Activated T-helper 1 cell treated with anti-CD3 and anti-CD28 coated beads, Interleukin-12 subunit alpha, Interleukin-12 subunit beta, Interleukin-2, Interleukin-4 antibody, amounts not matched to agents 30 ng/mL and 10 ng/mL and 1 ng/mL, durations not matched to agents 14 hours and 24 hours and 36 hours (primary cell): ENCODE measurements around the gene IFI6. TPM values are rescaled to one million over a fixed set of nuclear protein-coding genes. Genes with fewer than 3 reads are reported as not detected.
A peak's percentile ranks its signal among the peaks of the same experiment; 100 is the strongest.
"Not testable (repeated sequence)": the region's sequence is repeated elsewhere in the genome, so short reads cannot be mapped to it uniquely, and the experiment has no call there.

Experiments
- DNase-seq: peaks from one replicate; pipeline ENCODE4 v3.0.0; 2021; ENCODE audit warnings: low spot score
- H3K27ac Mint-ChIP-seq: one replicate; pipeline ENCODE4 v1.8.0; 2021; ENCODE audit warnings: mild to moderate bottlenecking, mixed read lengths
- H3K27me3 Mint-ChIP-seq: one replicate; pipeline ENCODE4 v1.8.0; 2022; ENCODE audit warnings: mild to moderate bottlenecking, moderate library complexity, mixed read lengths; ENCODE audit not compliant: insufficient read depth
- H3K36me3 Mint-ChIP-seq: one replicate; pipeline ENCODE4 v1.8.0; 2021; ENCODE audit warnings: low read depth, mixed read lengths
- H3K4me1 Mint-ChIP-seq: one replicate; pipeline ENCODE4 v1.8.0; 2021; ENCODE audit warnings: low read depth, mixed read lengths
- H3K4me3 Mint-ChIP-seq: one replicate; pipeline ENCODE4 v1.8.0; 2021; ENCODE audit warnings: mild to moderate bottlenecking, moderate library complexity, mixed read lengths
- H3K9me3 Mint-ChIP-seq: one replicate; pipeline ENCODE4 v1.8.0; 2021; ENCODE audit warnings: mixed read lengths
- intact Hi-C: fragments of 100-400 bp; cut with micrococcal nuclease; formaldehyde crosslinking; loops from one replicate; pipeline ENCODE4 v1.15.1; 2024
- total RNA-seq: library from RNA; stranded (reverse); gene quantifications from 2 replicates; pipeline ENCODE4 v1.2.3, GENCODE V29; 2022

IFI6 gene
- 71.7 and 85.6 TPM in 2 replicates for total RNA-seq

- peaks cover 7% of the 10 kb centered on the region for H3K36me3 Mint-ChIP-seq
- peaks cover 40% of the 10 kb centered on the region for H3K4me1 Mint-ChIP-seq
- peak within 1 kb of the TSS; percentile 90 for H3K27ac Mint-ChIP-seq
- DNase-seq = peak; percentile 84
- peak within 1 kb of the TSS; percentile 94 for H3K4me3 Mint-ChIP-seq
- no peaks in the 10 kb centered on the region for H3K9me3 Mint-ChIP-seq
- no peaks in the 10 kb centered on the region for H3K27me3 Mint-ChIP-seq
- intact Hi-C loops = loop anchor here (1.0 to 2.0 kb wide), 6 partner anchors 12 to 220 kb away; partner anchors contain the start of genes FAM76A, PPP1R8, STX12 and WASF2
These were observed at the start of gene IFI6 for GRCh38 chr1:27671964-27672749. Gene IFI6, minus strand, starts transcription at chr1:27672192. Its CDS starts 2,878 bp downstream, at chr1:27669314.

- Mint-ChIP-seq H3K27ac (no peak overlapping the region), H3K9me3 (peaks cover 14% of the 10 kb centered on the region), H3K4me3 (no peak overlapping the region), H3K27me3 (peaks cover 18% of the 10 kb centered on the region), H3K36me3 (no peaks in the 10 kb centered on the region), H3K4me1 (peaks cover 1% of the 10 kb centered on the region)
- no peak for DNase-seq
- intact Hi-C loops = loop anchor here (1.0 to 10.0 kb wide), 2 partner anchors 50 to 485 kb away; partner anchors contain the start of gene WDTC1
These were observed 47.6 kb upstream of the IFI6 start for GRCh38 chr1:27719286-27720251.

GRCh38 chr1:27716262-27716895, 44.4 kb upstream of the IFI6 start:
- Mint-ChIP-seq H3K27ac (no peak overlapping the region), H3K36me3 (peaks cover 2% of the 10 kb centered on the region), H3K9me3 (peaks cover 14% of the 10 kb centered on the region), H3K27me3 (peaks cover 20% of the 10 kb centered on the region), H3K4me1 (no peaks in the 10 kb centered on the region), H3K4me3 (no peak overlapping the region)
- intact Hi-C loops = no loop called here
- DNase-seq = no peak

GRCh38 chr1:27713869-27714513, 42.0 kb upstream of the IFI6 start:
- no peak for DNase-seq
- intact Hi-C loops = no loop called here
- no peak overlapping the region for H3K27ac Mint-ChIP-seq
- H3K4me1 Mint-ChIP-seq = no peaks in the 10 kb centered on the region
- peaks cover 14% of the 10 kb centered on the region for H3K9me3 Mint-ChIP-seq
- peaks cover 2% of the 10 kb centered on the region for H3K36me3 Mint-ChIP-seq
- H3K4me3 Mint-ChIP-seq = no peak overlapping the region
- peaks cover 9% of the 10 kb centered on the region for H3K27me3 Mint-ChIP-seq

- Mint-ChIP-seq H3K27ac (no peak overlapping the region), H3K36me3 (peaks cover 2% of the 10 kb centered on the region), H3K9me3 (peaks cover 18% of the 10 kb centered on the region), H3K4me3 (no peak overlapping the region), H3K4me1 (no peaks in the 10 kb centered on the region), H3K27me3 (peaks cover 9% of the 10 kb centered on the region)
- DNase-seq = no peak
- intact Hi-C loops = no loop called here
These were observed 41.2 kb upstream of the IFI6 start for GRCh38 chr1:27713139-27713725.

- no peak overlapping the region for H3K4me3 Mint-ChIP-seq
- no peak for DNase-seq
- intact Hi-C loops = no loop called here
- H3K27me3 Mint-ChIP-seq = peaks cover 2% of the 10 kb centered on the region
- peaks cover 2% of the 10 kb centered on the region for H3K36me3 Mint-ChIP-seq
- H3K9me3 Mint-ChIP-seq = peaks cover 5% of the 10 kb centered on the region
- H3K4me1 Mint-ChIP-seq = no peaks in the 10 kb centered on the region
- no peak overlapping the region for H3K27ac Mint-ChIP-seq
These were observed 38.6 kb upstream of the IFI6 start for GRCh38 chr1:27710574-27710973.

- H3K4me3 Mint-ChIP-seq = no peak overlapping the region
- peaks cover 13% of the 10 kb centered on the region for H3K9me3 Mint-ChIP-seq
- H3K27ac Mint-ChIP-seq = no peak overlapping the region
- intact Hi-C loops = no loop called here
- DNase-seq = no peak
- peaks cover 3% of the 10 kb centered on the region for H3K36me3 Mint-ChIP-seq
- no peaks in the 10 kb centered on the region for H3K4me1 Mint-ChIP-seq
- no peaks in the 10 kb centered on the region for H3K27me3 Mint-ChIP-seq
These were observed 33.6 kb upstream of the IFI6 start for GRCh38 chr1:27705545-27705944.

- H3K9me3 Mint-ChIP-seq = peaks cover 13% of the 10 kb centered on the region
- no peak overlapping the region for H3K4me3 Mint-ChIP-seq
- intact Hi-C loops = no loop called here
- peaks cover 3% of the 10 kb centered on the region for H3K36me3 Mint-ChIP-seq
- H3K4me1 Mint-ChIP-seq = no peaks in the 10 kb centered on the region
- no peaks in the 10 kb centered on the region for H3K27me3 Mint-ChIP-seq
- H3K27ac Mint-ChIP-seq = no peak overlapping the region
- DNase-seq = no peak
These were observed 33.0 kb upstream of the IFI6 start for GRCh38 chr1:27704958-27705357.

- intact Hi-C loops, H3K4me1 Mint-ChIP-seq, H3K9me3 Mint-ChIP-seq: not testable (repeated sequence)
These were observed 24.8 kb upstream of the IFI6 start for GRCh38 chr1:27696835-27697234.

GRCh38 chr1:27690183-27690582, 18.2 kb upstream of the IFI6 start:
- no peak for DNase-seq
- peaks cover 2% of the 10 kb centered on the region for H3K36me3 Mint-ChIP-seq
- H3K27ac Mint-ChIP-seq = peak overlapping the region; percentile 56

More at GRCh38 chr1:27696835-27697234, 24.8 kb upstream of the IFI6 start:
- not testable (repeated sequence) for DNase-seq, H3K27me3 Mint-ChIP-seq, H3K4me3 Mint-ChIP-seq, H3K27ac Mint-ChIP-seq, H3K36me3 Mint-ChIP-seq

GRCh38 chr1:27689423-27690173, 17.6 kb upstream of the IFI6 start:
- H3K9me3 Mint-ChIP-seq = peaks cover 7% of the 10 kb centered on the region
- DNase-seq = no peak
- peak overlapping the region; percentile 27 for H3K4me3 Mint-ChIP-seq
- H3K27ac Mint-ChIP-seq = peak overlapping the region; percentile 56
- peaks cover 15% of the 10 kb centered on the region for H3K27me3 Mint-ChIP-seq
- peaks cover 18% of the 10 kb centered on the region for H3K4me1 Mint-ChIP-seq
- intact Hi-C loops = no loop called here
- peaks cover 2% of the 10 kb centered on the region for H3K36me3 Mint-ChIP-seq

More at GRCh38 chr1:27690183-27690582, 18.2 kb upstream of the IFI6 start:
- Mint-ChIP-seq H3K4me3 (no peak overlapping the region), H3K4me1 (peaks cover 18% of the 10 kb centered on the region), H3K9me3 (peaks cover 7% of the 10 kb centered on the region), H3K27me3 (peaks cover 15% of the 10 kb centered on the region)
- intact Hi-C loops = no loop called here
